ENCODE measurements around the gene IGFL2.
"Not testable (repeated sequence)": the region's sequence is repeated elsewhere in the genome, so short reads cannot be mapped to it uniquely, and the experiment has no call there.

Gene IGFL2

GRCh38 chr19:46191972-46192371, 43.9 kb downstream of the IGFL2 start:
- FAIRE-seq: no peak

DNA sequence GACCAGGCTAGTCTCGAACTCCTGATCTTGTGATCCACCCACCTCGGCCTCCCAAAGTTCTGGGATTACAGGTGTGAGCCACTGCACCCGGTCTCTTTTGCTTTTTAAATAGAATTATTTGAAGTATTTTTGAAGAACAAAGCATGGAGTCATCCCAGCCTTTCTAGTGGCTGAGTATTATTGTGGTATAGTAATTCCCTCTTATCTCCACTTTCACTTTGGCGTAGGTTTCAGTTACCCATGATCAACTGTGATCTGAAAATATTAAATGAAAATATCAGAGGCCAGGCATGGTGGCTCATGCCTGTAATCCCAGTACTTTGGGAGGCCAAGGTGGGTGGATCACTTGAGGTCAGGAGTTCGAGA, 44.6 kb downstream of the IGFL2 start:
- not testable (repeated sequence) for FAIRE-seq

- no peak for FAIRE-seq
These were observed 45.1 kb downstream of the IGFL2 start for GRCh38 chr19:46192992-46193650.

- FAIRE-seq: no peak
These were observed 45.6 kb downstream of the IGFL2 start for GRCh38 chr19:46193678-46194077.

GRCh38 chr19:46195104-46195503, 47.1 kb downstream of the IGFL2 start:
- FAIRE-seq: no peak

GRCh38 chr19:46195919-46196318, 47.9 kb downstream of the IGFL2 start:
- FAIRE-seq: not testable (repeated sequence)

DNA sequence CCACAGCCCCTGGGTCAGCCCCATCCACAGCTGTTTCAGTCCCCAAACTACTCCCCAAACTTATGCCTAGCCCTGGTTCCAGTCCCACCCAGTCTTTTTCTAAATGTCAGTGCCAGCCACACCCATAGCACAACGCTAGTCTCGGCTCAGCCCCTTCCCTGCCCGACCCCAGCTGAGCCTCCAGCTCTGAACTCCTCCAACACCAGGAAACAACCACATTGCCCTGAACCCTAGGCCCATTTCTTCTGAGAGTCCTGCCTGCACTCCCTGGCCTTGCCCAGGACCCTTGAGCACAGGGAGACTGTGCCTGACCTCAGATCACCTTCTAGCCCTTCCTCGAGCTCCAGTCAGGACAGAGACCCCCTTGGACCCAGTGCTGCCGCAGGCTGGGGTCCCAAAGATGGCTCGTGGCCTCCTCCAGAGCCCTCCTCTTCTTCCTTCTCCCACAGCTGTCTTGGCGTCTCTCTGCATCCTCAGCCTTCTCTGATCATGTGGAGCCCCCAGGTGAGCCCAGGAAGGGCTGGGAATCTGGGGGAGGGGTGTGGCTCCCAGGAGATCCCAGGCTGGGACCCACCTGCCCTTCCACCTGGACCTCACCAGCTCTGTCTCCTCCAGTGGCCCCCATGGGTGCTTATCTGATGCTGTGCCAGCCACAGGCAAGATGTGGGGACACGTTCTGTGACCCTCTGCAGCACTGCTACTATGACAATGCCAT, 48.5 kb downstream of the IGFL2 start:
- FAIRE-seq: no peak

- FAIRE-seq: no peak
These were observed 49.5 kb downstream of the IGFL2 start for GRCh38 chr19:46197314-46198070.

DNA sequence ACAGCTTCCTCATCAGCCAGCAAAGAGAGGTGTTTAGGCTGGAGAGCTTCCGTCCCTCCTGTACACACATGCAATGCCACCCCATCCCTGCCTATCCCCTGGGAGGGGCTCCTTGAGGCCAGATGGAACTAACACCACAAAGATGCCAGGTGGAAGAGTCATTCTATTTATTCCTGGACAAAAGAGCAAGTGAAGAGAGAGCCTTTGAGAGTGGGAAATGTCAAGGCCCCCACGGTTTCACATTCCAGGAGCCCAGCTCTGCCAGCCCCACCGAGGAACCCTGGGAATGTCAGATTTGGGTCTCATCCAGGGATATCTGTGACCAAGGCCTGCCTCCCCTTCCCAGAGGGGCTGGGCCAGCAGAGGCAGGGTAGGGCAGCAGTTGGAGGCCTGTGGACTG, 50.7 kb downstream of the IGFL2 start:
- no peak for FAIRE-seq

DNA sequence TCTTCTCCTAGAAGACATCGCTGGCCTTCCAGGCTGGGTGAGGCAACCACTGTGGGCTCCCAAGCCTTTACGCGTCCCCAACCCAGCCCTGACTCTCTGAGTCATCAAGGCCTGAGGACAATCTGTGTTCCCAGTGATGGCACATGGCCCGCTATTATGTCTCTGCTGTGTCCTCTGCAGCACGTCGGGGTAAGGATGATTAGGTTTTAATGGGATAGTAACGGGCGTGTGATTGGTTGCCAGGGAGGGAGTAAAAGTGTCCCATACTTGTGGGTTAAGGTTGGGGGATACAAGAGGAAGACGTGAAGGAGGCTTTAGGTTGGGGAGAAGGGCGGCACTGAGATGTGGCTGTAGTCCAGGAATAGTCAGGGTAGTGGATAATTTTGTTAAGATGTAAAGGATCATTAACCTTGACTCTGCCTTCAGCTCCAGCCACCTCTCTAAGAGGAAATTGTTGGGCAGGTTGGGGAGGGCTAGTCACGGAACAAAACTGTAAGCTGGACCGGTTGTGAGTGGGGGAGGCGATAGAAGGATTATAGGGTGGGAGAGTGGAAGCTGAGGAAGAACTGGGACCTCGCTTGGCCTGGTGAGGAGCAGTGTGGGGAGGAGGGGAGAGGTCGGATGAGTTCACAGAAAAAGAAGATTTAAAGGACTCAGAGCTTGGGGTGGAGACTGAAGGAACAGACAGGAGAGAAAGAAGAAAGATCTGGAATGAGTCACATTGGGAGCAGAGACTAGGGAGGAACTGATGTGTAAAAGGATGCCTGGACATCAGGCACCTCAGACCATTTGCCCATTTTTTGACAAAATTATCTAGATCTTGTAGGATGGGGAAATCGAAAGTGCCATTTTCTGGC, 53.6 kb downstream of the IGFL2 start:
- no peak for FAIRE-seq

DNA sequence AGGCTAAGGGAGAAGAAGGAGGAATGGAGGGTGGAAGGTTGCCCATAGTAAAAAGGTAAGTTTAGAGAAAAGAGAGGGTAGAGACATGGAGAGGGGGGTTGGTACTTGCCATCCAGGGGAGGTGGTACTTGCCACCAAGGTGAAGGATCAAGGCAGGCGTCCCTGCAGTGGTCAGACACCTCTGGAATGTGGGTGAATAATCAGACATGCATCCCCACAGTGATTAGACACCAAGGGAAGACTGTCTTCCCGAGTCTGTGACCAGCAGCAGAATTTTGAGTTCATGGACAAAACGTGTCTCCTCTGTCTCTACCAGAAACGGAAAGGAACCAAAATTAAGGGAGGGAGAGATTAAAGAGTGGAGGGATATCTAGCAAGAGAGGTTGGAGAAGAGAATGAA, 54.4 kb downstream of the IGFL2 start:
- no peak for FAIRE-seq

DNA sequence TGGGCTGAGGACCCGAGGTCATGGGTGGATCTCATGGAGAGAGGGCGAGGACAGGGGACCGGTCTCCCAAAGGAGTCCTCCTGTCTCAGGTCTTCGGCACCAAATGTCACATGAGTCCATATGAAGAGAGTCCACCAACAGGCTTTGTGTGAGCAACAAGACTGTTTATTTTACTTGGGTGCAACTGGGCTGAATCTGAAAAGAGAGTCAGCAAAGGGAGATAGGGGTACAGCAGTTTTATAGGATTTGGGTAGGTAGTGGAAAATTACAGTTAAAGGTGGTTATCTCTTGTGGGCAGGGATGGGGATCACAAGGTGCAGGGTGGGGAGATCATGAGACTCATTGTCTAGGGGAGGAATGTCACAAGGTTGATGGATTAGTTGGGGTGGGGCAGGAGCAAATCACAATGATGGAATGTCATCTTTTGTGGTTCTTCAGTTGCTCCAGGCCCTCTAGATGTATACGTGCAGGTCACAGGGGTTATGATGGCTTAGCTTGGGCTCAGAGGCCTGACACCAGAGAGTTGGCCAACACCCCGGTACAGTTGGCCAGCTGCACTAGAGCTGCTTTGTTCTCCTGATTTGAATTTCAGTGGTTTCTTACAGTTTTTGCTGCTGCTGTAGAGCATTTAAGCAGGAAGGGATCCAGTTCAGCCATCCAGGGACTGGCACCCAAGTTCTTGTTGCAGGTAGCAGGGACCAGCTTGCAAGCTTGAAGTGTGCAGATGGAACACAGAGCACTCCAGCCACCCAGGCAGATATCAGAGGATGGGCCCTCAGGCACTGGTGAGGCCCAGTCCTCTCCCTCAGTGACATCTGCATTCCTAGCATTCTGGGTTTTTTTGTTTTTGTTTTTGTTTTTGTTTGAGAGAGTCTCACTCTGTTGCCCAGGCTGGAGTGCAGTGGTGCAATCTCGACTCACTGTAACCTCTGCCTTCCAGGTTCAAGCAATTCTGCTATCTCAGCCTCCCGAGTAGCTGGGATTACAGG, 55.1 kb downstream of the IGFL2 start:
- no peak for FAIRE-seq

GRCh38 chr19:46204008-46204407, 56.0 kb downstream of the IGFL2 start:
- no peak for FAIRE-seq

DNA sequence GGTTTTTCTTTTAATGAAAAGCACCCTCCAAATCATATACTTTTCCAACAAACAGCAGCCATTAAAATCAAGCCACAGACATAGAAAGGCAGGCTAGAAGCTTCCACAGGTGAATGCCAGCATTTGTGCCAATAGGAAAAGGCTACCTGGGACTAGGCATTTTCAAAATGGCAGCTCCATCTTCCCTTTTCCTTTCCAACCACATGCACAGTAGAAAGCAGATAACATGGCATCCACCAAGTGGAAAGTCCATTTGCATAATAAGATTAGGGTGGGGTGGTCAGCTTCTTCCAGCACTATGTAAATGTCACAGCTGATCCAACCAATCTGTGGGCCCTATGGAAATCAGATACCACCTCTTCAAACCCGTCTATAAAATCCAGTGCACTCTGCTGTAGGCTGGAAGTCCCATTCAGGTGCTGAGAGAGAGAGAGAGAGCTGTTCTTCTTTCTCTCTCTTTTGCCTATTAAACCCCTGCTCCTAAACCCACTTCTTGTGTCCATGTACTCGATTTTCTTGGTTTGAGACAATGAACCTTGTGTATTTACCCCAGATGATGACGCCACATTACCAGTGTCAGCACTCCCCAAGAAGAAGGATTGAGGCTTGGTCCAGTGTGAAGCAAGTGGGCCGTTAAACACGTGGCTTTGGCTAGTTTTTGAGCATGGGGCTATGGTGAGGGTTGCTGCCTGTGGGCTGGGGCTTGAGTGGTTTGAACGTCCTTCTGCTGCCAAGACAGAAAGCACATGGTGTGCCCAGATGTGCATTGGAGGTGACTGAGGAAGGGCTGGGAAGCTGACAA, 57.3 kb downstream of the IGFL2 start:
- no peak for FAIRE-seq

DNA sequence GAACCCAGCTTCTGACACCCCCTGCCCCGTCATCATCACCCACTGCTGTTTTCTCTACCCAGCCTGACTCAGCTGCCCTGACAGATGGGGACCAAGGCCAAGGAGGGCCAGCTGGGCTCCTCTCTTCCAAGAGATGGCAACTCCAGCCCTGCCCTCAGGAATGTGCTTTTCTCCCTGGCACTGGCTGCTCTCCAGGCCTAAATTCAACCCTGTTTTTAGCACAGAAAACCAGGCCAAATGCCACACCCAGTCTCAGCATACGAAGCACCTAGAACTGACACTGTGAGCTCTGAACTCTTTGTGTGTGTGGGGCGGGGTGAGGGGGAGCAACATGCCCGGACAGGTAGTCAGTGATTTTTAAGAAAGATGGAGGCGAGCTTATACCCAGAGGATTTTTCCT, 58.1 kb downstream of the IGFL2 start:
- no peak for FAIRE-seq

DNA sequence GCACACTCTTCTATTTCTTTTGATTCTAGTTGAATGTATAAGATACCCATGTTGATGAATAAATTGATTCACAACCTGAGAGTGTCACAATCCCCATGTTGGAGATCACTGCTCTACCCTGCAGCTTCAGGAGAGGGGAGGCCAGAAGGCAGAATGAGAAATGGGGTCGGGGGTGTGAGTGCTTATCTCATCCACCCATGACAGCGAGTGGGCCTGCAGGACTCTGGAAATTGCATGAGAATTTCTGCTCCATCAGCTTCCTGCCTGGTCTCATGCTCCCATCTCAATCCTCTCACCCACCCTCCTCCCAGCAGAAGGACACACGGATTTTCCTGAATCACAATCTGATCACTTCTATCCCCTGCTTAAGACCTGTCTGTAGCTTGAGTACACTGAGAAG, 58.6 kb downstream of the IGFL2 start:
- FAIRE-seq: no peak

DNA sequence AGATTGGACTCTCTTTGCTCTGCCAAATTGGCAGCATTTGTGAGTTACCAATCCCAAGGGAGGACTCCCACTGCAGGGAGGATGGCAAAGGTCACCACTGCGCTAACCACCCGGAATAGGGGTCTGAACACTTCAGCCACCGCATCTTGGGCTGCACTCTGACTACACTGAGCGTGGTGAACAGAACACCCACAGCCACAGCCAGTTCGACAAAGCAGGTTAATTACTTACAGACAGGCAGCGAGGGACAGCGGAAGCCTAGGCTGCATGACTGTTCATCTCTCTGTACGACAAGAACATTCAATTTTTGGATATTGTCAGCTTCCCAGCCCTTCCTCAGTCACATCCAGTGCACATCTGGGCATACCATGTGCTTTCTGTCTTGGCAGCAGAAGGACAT, 59.8 kb downstream of the IGFL2 start:
- FAIRE-seq: not testable (repeated sequence)

DNA sequence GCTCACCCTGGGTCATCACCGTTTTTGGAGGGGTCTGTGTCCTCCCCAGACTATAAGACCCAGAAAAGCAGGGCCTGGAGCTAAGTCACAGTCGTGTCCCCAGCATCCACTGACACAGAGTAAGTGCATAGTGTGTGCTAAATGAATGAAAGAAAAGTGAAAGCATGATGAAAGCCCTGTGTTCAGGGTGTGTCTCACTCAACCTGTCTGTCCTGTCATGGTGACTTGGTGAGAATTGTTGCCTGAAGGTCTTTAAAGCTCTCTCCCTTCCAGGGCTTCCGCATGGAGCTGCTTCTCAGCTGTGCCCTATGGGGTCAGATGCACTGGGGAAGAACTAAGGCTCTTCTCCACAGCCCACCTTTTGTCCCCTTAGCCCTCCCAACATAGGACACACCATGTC, 61.0 kb downstream of the IGFL2 start:
- no peak for FAIRE-seq

DNA sequence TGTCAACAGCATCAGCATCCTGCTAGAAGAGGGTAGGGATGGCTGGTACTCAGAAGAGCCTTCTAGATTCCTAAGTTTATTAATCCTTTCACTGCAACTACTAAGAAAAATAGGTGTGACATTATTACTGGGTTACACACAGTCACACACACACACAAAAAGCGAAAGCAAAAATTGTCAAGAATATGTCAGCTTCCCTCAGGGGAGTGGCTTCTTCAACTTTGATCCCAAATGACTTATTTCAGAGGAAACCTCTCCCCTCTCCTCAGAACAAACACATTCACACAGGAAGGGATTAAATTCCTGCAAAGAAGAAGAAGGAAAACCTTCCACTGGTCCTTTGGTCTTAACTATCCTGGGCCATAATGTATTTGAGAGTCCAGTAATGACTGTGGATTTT, 61.4 kb downstream of the IGFL2 start:
- no peak for FAIRE-seq

DNA sequence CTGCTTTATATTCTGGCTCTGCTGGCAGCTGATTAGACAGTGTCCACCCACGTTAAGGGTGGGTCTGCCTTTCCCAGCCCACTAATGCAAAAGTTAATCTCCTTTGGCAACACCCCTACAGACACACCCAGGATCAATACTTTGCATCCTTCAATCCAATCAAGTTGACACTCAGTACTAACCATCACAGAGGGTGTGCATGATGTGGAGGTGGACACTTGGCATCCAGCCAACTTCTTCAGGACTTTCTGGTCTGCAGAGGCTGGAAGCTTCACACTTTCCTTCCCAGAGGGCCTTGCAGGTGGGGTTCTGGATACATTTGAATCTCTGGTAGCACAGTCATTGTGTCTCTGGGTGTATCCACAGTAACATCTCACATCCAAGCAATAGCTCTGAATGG, 62.6 kb downstream of the IGFL2 start:
- FAIRE-seq: no peak

Data from A204.1 (cell line).